ENCODE measurements around the gene DGCR6.
"Not testable (repeated sequence)": the region's sequence is repeated elsewhere in the genome, so short reads cannot be mapped to it uniquely, and the experiment has no call there.

DNA sequence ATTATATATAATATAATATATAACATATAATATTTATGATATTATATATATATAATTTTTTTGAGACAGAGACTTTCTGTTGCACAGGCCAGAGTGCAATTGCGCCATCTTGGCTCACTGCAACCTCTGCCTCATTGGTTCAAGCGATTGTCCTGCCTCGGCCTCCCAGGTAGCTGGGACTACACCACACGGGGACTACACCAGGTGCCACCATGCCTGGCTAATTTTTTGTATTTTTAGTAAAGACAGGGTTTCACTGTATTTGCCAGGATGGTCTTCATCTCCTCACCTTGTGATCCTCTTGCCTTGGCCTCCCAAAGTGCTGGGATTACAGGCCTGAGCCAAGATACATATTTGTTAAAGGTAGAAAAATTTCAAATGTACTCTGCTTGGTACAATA lies 12.3 kb upstream of the DGCR6 start:
- not testable (repeated sequence) for TF ChIP-seq POLR2AphosphoS5 (IDR thresholded peaks at IDR 0.05; ENCODE audit: borderline replicate concordance, low read depth, low read length); EZH2 (IDR thresholded peaks at IDR 0.05); FOXP2 (optimal IDR thresholded peaks at IDR 0.05; ENCODE audit: control extremely low read depth, extremely low read length, insufficient read depth)

All from SK-N-MC (cell line).